Measurements from ENCODE around the gene TBC1D24. TPM values are rescaled to one million over a fixed set of nuclear protein-coding genes. Genes with fewer than 3 reads are reported as not detected.

Gene TBC1D24
- polyA plus RNA-seq, 1 donor = 22.0 TPM

GRCh38 chr16:2499454-2499853 is 24.5 kb downstream of the TBC1D24 start:
- DNase-seq = no peak

DNA sequence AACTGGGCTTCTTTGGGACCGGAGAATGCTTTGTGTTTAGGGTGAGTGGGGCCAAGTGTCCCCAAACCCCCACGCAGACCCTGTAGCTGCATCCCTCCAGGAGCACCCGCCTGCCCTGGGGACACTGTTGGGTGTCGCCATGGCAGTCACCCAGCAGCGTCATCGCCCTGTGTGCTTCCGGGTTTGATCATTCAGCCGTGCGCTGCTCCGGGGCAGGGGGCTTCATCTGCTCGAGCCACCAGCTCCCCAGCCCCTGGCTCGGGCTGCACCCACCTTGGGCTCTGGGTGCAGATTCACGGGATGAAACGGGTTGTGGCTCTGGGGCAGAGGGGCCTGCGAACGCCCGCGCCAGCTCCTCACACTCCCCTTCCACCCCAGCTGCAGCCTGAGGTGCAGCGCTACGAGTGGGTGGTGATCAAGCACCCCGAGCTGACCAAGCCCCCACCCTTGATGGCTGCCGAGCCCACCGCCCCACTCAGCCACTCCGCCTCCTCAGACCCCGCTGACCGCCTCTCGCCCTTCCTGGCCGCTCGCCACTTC is 25.0 kb downstream of the TBC1D24 start:
- no peak for DNase-seq

DNA sequence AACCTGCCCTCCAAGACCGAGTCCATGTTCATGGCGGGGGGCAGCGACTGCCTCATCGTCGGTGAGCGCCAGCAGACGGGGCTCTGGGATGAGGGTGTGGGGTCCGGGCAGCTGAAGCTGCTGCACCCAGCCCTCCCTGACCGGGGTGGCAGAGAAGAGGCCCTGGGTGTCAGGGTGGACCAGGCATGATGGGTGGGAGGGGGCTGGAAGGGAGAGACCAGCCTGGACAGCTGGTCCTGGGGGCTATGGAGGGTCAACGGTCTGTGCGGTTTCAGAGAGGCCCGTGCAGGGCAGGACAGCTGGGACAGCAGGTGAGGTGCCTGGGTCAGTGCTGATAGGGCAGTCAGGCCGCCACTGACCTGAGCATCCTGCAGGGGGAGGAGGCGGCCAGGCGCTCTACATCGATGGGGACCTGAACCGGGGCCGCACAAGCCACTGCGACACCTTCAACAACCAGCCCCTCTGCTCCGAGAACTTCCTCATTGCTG is 25.5 kb downstream of the TBC1D24 start:
- DNase-seq = no peak

GRCh38 chr16:2500918-2501750 is 26.2 kb downstream of the TBC1D24 start:
- DNase-seq = peak; percentile 88

GRCh38 chr16:2501946-2502895 is 27.3 kb downstream of the TBC1D24 start:
- no peak for DNase-seq

DNA sequence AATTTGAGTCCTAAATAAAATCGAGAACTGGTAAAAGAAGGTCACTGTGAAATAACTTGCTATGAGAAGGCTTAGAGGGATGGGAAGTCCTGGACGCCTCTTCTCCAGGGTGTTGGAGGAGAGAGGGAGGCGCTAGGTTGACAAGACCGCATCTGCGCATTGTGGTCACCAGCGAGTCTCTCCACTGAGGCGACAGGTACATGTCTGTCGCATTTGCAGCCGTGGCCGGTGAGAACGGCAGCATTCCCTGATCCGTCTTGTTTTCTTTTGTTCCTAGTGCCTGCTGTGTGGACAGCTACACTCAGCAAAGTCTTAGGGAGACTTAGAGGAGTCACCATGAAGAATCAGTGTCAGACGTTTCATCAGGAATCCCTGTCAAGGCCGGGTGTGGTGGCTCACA is 30.8 kb downstream of the TBC1D24 start:
- DNase-seq = no peak

DNA sequence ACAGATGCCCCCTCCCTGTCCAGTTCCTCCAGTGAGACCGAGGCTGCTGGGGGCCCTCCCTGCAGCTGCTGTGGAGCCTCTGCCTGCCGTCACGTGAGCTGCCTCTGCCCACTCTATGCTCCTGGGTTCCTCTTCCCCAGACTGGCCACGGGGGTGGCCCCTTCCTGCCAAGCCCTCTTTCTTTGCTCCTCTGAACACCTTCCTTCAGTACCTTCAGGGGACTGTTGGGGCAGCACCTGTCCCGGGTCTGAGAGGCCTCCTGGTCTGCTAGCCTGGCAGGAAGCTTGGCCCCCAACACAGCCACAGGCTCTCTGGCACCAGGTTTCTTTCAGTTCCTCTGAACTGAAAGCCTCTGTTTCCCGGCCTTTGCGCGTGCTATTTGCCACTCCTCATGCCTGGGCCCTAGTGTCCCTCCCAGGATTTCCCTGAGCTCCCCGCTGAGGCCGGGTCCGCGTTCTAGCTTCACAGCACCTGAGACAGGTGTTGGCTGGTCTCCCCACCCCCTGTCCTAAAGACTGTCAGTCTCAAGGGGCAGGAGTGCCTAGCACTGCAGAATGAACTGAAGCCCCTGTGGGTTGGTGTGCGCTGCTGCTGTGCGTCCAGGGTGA is 32.2 kb downstream of the TBC1D24 start:
- DNase-seq = no peak

- DNase-seq = no peak
These were observed 32.7 kb downstream of the TBC1D24 start for GRCh38 chr16:2507665-2508064.

- no peak for DNase-seq
These were observed 33.9 kb downstream of the TBC1D24 start for GRCh38 chr16:2508722-2509400.

DNA sequence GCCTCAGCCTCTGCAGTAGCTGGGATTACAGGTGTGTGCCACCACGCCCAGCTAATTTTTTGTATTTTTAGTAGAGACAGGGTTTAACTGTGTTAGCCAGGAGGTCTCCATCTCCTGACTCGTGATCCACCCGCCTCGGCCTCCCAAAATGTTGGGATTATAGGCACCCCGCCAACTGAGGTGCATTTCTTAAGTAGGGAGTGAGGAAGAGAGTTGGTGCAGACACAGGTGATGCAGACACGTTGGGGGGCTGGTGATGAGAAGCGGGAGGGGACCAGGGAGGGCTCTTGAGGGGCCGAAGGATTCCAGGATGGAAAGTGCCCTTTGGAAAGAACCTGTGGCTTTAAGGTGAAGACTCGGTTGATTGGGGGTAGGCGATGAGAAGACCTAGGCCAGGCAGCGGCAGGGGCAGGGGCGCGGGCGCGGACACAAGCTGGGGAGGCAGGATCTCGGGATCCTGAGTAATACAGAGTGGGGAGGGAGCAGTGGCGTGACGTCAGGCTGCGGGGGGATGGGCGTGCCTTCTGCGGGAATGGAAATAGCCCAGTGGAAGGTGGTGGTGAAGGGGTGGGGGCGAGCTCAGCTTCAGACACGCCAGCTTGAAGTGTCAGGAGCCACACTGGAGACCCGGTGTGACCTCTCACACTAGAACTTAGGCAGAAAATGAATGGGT is 36.3 kb downstream of the TBC1D24 start:
- DNase-seq = no peak

GRCh38 chr16:2511996-2512734 is 37.2 kb downstream of the TBC1D24 start:
- no peak for DNase-seq

- DNase-seq = no peak
These were observed 37.9 kb downstream of the TBC1D24 start for GRCh38 chr16:2512735-2513404.

DNA sequence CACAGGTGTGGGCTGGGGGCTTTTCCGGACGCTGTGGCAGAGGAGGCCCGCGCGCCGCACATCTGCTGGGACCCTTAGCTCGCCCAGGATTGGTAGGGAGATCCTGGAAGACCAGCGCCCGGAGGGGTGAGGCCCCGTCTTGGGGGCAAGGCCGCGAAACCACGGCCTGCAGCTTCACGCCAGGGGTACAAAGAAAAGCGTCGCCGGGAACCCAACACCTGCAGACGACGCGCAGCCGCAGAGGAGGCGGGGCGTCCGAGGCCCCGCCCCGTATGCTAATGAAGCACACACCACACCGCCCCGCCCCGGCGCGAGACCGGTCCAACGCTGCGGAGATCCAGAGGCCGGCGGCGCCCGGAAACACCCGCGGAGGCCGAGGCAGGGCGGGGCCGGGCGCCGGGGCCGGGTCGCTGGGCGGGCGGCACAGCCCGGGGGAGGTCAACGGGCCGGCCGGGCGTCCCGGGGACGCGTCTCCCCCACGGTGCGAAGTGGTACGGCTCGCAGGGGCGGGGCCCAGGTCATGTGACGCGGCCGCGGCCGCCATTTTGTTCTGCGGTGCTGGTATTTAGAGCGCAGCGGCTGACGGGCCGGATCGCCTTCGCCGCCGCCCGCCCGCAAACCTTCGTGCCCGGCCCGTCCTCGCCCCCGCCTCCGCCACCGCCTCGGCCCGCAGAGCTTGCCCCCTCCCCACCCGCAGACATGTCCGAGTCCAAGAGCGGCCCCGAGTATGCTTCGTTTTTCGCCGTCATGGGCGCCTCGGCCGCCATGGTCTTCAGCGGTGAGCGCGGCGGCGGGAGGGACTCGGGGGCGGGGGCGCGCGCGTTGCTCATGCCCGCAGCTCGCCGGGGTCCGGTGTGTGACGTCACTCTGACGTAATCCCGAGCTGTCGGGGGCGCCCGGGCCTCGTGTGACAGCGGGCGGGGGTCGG is 38.7 kb downstream of the TBC1D24 start, which contains the start of gene ATP6V0C:
TSS of gene ATP6V0C (plus strand) at position 548 of the 928 bp plus-strand sequence. CDS start at position 700, 152 bp downstream.
- DNase-seq = peak; percentile 89

GRCh38 chr16:2514333-2515179 is 39.6 kb downstream of the TBC1D24 start:
- DNase-seq = no peak

- no peak for DNase-seq
These were observed 40.4 kb downstream of the TBC1D24 start for GRCh38 chr16:2515180-2515851.

DNA sequence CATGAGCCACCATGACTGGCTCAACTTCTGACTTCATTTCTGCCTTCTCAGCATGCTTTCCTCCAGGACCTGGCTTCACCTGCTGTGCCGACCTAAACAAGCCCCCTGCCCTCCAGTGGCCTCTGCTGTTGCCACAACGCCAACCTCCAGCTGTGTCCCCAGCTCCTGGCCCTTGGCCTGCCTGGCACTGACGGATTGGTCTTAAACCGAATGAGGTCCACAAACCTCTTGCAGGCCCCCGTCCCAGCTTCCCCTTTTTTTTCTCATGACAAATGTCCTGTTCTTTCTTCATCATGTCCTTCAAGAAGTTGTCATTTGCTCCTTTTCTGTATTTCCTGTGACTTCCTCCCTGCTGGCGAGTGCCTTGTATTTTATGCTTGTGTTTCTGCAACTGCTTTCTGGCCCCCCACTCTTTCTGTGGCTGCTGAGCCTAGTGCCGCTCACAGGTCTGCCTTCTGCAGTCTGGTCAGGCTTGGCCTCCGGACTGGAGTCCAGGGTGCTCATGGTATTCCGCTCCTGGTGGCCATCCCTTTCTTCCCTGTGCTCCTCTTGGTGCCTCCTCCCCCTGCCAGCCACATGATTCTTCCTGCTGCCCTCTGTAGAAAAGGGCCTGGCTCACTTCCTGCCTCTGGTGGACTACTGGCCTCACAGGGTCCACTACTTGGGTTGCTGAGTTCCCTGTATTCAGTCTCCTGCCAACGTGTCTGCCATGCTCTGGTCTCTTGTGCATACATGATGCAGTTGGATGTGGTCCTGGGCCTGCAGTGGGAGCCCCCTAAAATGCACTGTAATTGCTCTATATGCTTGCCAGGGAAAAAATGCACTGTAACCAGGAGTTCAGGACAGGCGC is 41.7 kb downstream of the TBC1D24 start:
- DNase-seq = no peak
